ENCODE measurements around the gene RALBP1. TPM values are rescaled to one million over a fixed set of nuclear protein-coding genes. Genes with fewer than 3 reads are reported as not detected.
"Not testable (repeated sequence)": the region's sequence is repeated elsewhere in the genome, so short reads cannot be mapped to it uniquely, and the experiment has no call there.

RALBP1 gene
- total and polyA plus RNA-seq, 12 donors: 23.1 to 53.8 (median 41.0) TPM

- ATAC-seq (no peak), DNase-seq (no peak)
- Histone ChIP-seq H3K9me3 (peaks cover 0 to 15% (median 0%) of the 10 kb centered on the region in 11 donors), H3K4me3 (no peak overlapping the region), H3K27me3 (peaks cover 0 to 7% (median 0%) of the 10 kb centered on the region in 7 donors), H3K36me3 (no peaks in the 10 kb centered on the region), H3K27ac (no peak overlapping the region), H3K4me1 (no peaks in the 10 kb centered on the region)
- WGBS, 2 donors: 89 to 90% methylated on average over 5 of the region's 5 CpGs
- intact Hi-C loops (cut with DNase I): loop anchor here in 1 of 10 donors (10.0 kb wide), 1 partner anchor 58 kb away; no protein-coding TSS in a partner anchor
- TF ChIP-seq CTCF (IDR thresholded peaks at IDR 0.05): no peak
Measured at GRCh38 chr18:9446839-9447238, 28.5 kb upstream of the RALBP1 start.

GRCh38 chr18:9447334-9447733, 28.0 kb upstream of the RALBP1 start:
- intact Hi-C loops (cut with DNase I): loop anchor here in 1 of 10 donors (10.0 kb wide), 1 partner anchor 57 kb away; no protein-coding TSS in a partner anchor
- H3K27me3 ChIP-seq: peaks cover 0 to 7% (median 0%) of the 10 kb centered on the region in 7 donors
- peaks cover 0 to 15% (median 0%) of the 10 kb centered on the region in 11 donors for H3K9me3 ChIP-seq
- 89 to 90% methylated on average over 7 of the region's 7 CpGs for WGBS, 2 donors
- H3K4me3 ChIP-seq: no peak overlapping the region
- ATAC-seq (no peak), DNase-seq (no peak)
- no peaks in the 10 kb centered on the region for H3K4me1 ChIP-seq
- H3K36me3 ChIP-seq: no peaks in the 10 kb centered on the region
- H3K27ac ChIP-seq: no peak overlapping the region
- no peak for TF ChIP-seq CTCF (IDR thresholded peaks at IDR 0.05)

- H3K27me3 ChIP-seq: peaks cover 0 to 7% (median 0%) of the 10 kb centered on the region in 7 donors
- 66 to 70% methylated on average over 12 of the region's 12 CpGs for WGBS, 2 donors
- ATAC-seq (no peak), DNase-seq (no peak)
- H3K4me3 ChIP-seq: no peak overlapping the region
- H3K36me3 ChIP-seq: no peaks in the 10 kb centered on the region
- no peak overlapping the region for H3K27ac ChIP-seq
- H3K9me3 ChIP-seq: peaks cover 0 to 15% (median 0%) of the 10 kb centered on the region in 11 donors
- H3K4me1 ChIP-seq: peaks cover 0 to 6% (median 0%) of the 10 kb centered on the region in 9 donors
- intact Hi-C loops (cut with DNase I): loop anchor here in 1 of 10 donors (10.0 kb wide), 1 partner anchor 55 kb away; no protein-coding TSS in a partner anchor
- no peak for TF ChIP-seq CTCF (IDR thresholded peaks at IDR 0.05)
Measured at GRCh38 chr18:9449600-9450414, 25.5 kb upstream of the RALBP1 start.

- intact Hi-C loops (cut with DNase I); H3K27me3 ChIP-seq; H3K4me3 ChIP-seq; H3K36me3 ChIP-seq; DNase-seq; ATAC-seq; H3K4me1 ChIP-seq; H3K27ac ChIP-seq: not testable (repeated sequence)
- 93 to 96% methylated on average over 7 of the region's 7 CpGs for WGBS, 2 donors
- peaks cover 0 to 23% (median 8%) of the 10 kb centered on the region in 11 donors for H3K9me3 ChIP-seq
Measured at GRCh38 chr18:9450920-9451319, 24.4 kb upstream of the RALBP1 start.

GRCh38 chr18:9453283-9453682, 22.0 kb upstream of the RALBP1 start:
- no peak for TF ChIP-seq CTCF (IDR thresholded peaks at IDR 0.05)
- intact Hi-C loops (cut with DNase I): no loop called here
- Histone ChIP-seq H3K9me3 (peaks cover 0 to 23% (median 12%) of the 10 kb centered on the region in 11 donors), H3K4me3 (no peak overlapping the region), H3K27ac (no peak overlapping the region), H3K36me3 (no peaks in the 10 kb centered on the region), H3K27me3 (peaks cover 0 to 5% (median 0%) of the 10 kb centered on the region in 7 donors), H3K4me1 (peaks cover 0 to 6% (median 0%) of the 10 kb centered on the region in 9 donors)
- WGBS, 2 donors: 71 to 77% methylated on average over 2 of the region's 2 CpGs
- no peak for DNase-seq
- ATAC-seq: no peak

All from heart right ventricle (tissue), 16 donors.